ENCODE results near the gene IGF2R.

GRCh38 chr6:160029525-160029924 is 60.6 kb downstream of the IGF2R start:
- TF ChIP-seq EZH2phosphoT487 (IDR thresholded peaks at IDR 0.05) (no peak), CTCF (IDR thresholded peaks at IDR 0.05) (no peak)

Data from neural progenitor cell (in vitro differentiated cells).